Measurements from ENCODE around the gene TP53TG5. TPM values are rescaled to one million over a fixed set of nuclear protein-coding genes. Genes with fewer than 3 reads are reported as not detected.

Gene TP53TG5
- total and polyA plus RNA-seq, 7 donors = 0.12 to 1.0 (median 0.38) TPM; not detected in 2

GRCh38 chr20:45409521-45410272, 31.6 kb upstream of the TP53TG5 start:
- no peak for TF ChIP-seq CTCF (IDR thresholded peaks at IDR 0.05)
- DNase-seq (no peak), ATAC-seq (no peak)
- Histone ChIP-seq H3K9me3 (no peaks in the 10 kb centered on the region), H3K36me3 (ENCODE audit: insufficient read depth in 1 of 2, low read depth in 1 of 2) (peaks cover 0 to 46% of the 10 kb centered on the region in 2 donors), H3K4me3 (no peak overlapping the region), H3K4me1 (peaks cover 33% of the 10 kb centered on the region), H3K27ac (peak overlapping the region; percentile 99), H3K27me3 (ENCODE audit: insufficient read depth in 3 of 3, low read length in 2 of 3) (no peaks in the 10 kb centered on the region)
- 83 to 85% (median 83%) methylated on average over 7 of the region's 7 CpGs for WGBS, 3 donors
- intact Hi-C loops (cut with DNase I) = no loop called here

- peaks cover 33% of the 10 kb centered on the region for H3K4me1 ChIP-seq
- no peak for DNase-seq
- peak overlapping the region; percentile 99 for H3K27ac ChIP-seq
- intact Hi-C loops (cut with DNase I) = no loop called here
- no peak for TF ChIP-seq CTCF (IDR thresholded peaks at IDR 0.05)
- peaks cover 0 to 46% of the 10 kb centered on the region in 2 donors for H3K36me3 ChIP-seq (ENCODE audit: insufficient read depth in 1 of 2, low read depth in 1 of 2)
- 72 to 76% (median 72%) methylated on average over 7 of the region's 7 CpGs for WGBS, 3 donors
- no peaks in the 10 kb centered on the region for H3K9me3 ChIP-seq
- no peak for ATAC-seq
- H3K4me3 ChIP-seq = peak overlapping the region; percentile 99
- no peaks in the 10 kb centered on the region for H3K27me3 ChIP-seq (ENCODE audit: insufficient read depth in 3 of 3, low read length in 2 of 3)
Observed at GRCh38 chr20:45408646-45409213, 30.6 kb upstream of the TP53TG5 start.

- Histone ChIP-seq H3K27me3 (ENCODE audit: insufficient read depth in 3 of 3, low read length in 2 of 3) (no peaks in the 10 kb centered on the region), H3K27ac (peak within 1 kb of the TSS; percentile 99), H3K9me3 (no peaks in the 10 kb centered on the region), H3K4me3 (peak within 1 kb of the TSS; percentile 99), H3K36me3 (ENCODE audit: insufficient read depth in 1 of 2, low read depth in 1 of 2) (peaks cover 0 to 46% of the 10 kb centered on the region in 2 donors), H3K4me1 (peaks cover 33% of the 10 kb centered on the region)
- 65 to 83% (median 66%) methylated on average over 21 of the region's 21 CpGs for WGBS, 3 donors
- intact Hi-C loops (cut with DNase I) = loop anchor here in 1 of 2 donors (1.0 kb wide), 1 partner anchor 34 kb away; no protein-coding TSS in a partner anchor
- ATAC-seq (no peak), DNase-seq (no peak)
- no peak for TF ChIP-seq CTCF (IDR thresholded peaks at IDR 0.05)
Observed at GRCh38 chr20:45407783-45408645, 29.9 kb upstream of the TP53TG5 start, which contains the start of gene DBNDD2. Gene DBNDD2, plus strand, starts transcription at chr20:45408289. Its CDS starts 179 bp downstream, at chr20:45408468.

GRCh38 chr20:45407067-45407745, 29.1 kb upstream of the TP53TG5 start:
- ATAC-seq (peak; percentile 76 to 92 (median 88)), DNase-seq (peak; percentile 61 to 82)
- Histone ChIP-seq H3K36me3 (ENCODE audit: insufficient read depth in 1 of 2, low read depth in 1 of 2) (peaks cover 0 to 38% of the 10 kb centered on the region in 2 donors), H3K4me3 (peak overlapping the region; percentile 99), H3K4me1 (peaks cover 33% of the 10 kb centered on the region), H3K27me3 (ENCODE audit: insufficient read depth in 3 of 3, low read length in 2 of 3) (no peaks in the 10 kb centered on the region), H3K9me3 (no peaks in the 10 kb centered on the region), H3K27ac (peak overlapping the region; percentile 99)
- WGBS, 3 donors = 5 to 7% (median 5%) methylated on average over 27 to 30 of the region's 30 CpGs
- TF ChIP-seq CTCF (IDR thresholded peaks at IDR 0.05) = no peak
- intact Hi-C loops (cut with DNase I) = loop anchor here in 1 of 2 donors (1.0 kb wide), 1 partner anchor 33 kb away; no protein-coding TSS in a partner anchor
